Posterior cingulate gyrus (tissue), 11 donors: ENCODE measurements around the gene ZNF525.
"Not testable (repeated sequence)": the region's sequence is repeated elsewhere in the genome, so short reads cannot be mapped to it uniquely, and the experiment has no call there.

ENCODE experiments used
- DNase-seq, 10 donors: peaks; one replicate each; pipeline versions ENCODE4 v3.0.0 to v3.0.0-alpha.2; 2020 to 2021; ENCODE audit warnings: mixed read lengths in 3 of 10
- intact Hi-C: fragments of 100-400 bp; cut with DNase I; formaldehyde crosslinking; loops from one replicate; pipeline ENCODE4 v1.15.1; 2023

ZNF525 gene

DNA sequence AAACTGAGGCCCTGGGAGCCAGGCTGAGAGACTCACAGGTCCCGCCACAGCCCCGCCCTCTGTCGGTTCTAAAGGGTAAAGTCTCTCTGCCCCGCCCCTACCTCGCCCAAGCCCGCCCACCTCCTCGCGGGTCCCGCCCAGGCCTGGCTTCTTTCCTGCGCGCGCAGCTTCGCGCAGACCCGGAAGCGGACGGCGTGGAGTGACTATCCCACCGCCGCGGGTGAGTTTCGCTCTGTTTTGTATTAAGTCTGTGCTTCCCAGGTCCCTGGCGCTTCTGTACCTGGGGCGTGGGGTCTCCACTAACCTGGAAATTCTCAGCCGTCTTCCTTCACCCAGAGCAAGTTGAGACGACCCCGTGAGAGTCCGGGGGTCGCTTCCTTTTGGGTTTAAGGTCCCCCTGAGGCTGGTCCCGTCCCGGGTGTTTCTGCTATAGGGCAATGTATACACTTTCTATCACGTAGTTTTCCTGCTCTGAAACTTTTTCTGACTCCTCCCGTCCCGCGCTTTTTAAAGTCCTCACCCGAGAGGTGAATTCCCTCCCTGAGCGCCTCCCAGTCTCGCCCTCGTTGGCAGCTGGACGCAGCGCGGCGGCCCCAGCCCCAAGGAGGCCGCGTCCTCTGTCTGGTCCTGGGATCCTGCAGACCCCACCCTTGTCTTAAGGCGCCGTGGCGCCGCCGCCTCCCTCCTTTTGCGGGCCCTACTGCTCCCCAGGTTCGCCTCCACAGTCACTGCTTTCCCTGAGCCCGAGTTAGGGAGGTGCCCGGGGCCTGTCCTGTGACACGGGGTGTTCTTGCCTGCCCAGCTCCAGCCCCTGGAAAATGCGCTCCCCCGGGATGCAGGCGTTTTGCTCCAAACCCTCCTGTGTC, 29.7 kb downstream of the ZNF525 start, which contains the start of gene ZNF765:
Gene ZNF765 (plus strand): TSS at position 176 of the 866 bp plus-strand sequence. CDS start 2,867 bp downstream, outside the sequence.
- DNase-seq, result peak; percentile 85 to 98 (median 91)
- intact Hi-C loops, result loop anchor here (2.0 to 10.0 kb wide), 2 partner anchors 30 to 60 kb away; partner anchors contain the start of gene ZNF845

- intact Hi-C loops, result loop anchor here (2.0 to 10.0 kb wide), 3 partner anchors 29 to 73 kb away; partner anchors contain the start of gene ZNF845
- DNase-seq, result not testable (repeated sequence)
These were observed 30.5 kb downstream of the ZNF525 start for GRCh38 chr19:53395840-53396524.

DNA sequence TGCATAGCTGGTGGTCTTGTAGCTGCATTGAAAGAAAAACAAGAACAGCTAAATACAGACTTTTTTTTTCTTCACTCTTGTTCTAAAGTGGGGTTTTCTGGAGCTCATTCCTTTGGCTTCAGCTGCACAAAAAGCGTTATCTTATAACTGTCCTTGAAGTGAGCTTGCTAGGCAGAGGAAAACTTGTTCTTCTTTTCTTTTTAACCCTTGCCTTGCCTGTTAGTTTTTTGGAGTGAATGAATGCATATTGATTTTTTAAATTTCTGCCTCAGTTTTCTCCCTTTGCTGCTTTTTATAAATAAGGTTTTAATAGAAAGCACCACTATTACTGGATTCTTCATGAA, 31.0 kb downstream of the ZNF525 start:
- intact Hi-C loops, result loop anchor here (2.0 to 10.0 kb wide), 2 partner anchors 62 to 72 kb away; partner anchors contain the start of gene ZNF845
- DNase-seq, result no peak

DNA sequence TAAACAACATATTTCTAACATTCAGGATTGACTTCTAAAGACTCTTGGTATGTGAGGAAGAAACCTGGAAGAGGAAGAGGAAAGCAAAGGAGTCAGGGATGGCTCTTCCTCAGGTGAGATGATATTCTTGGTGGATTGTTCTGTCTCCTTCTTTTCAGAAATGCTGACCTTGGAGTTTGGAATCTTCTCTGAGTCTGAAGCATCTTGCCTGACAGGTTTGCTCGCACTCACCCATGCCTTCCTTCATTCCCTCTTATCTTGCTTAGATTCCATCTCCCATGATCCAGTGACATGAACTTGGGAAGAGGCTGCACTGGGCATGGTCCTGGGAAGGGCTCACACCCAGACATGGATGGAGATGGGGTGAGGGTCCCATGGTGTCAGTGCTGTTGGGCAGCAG, 32.4 kb downstream of the ZNF525 start:
- DNase-seq, result not testable (repeated sequence)
- intact Hi-C loops, result loop anchor here (2.0 to 10.0 kb wide), 2 partner anchors 63 to 71 kb away; partner anchors contain the start of gene ZNF845

DNA sequence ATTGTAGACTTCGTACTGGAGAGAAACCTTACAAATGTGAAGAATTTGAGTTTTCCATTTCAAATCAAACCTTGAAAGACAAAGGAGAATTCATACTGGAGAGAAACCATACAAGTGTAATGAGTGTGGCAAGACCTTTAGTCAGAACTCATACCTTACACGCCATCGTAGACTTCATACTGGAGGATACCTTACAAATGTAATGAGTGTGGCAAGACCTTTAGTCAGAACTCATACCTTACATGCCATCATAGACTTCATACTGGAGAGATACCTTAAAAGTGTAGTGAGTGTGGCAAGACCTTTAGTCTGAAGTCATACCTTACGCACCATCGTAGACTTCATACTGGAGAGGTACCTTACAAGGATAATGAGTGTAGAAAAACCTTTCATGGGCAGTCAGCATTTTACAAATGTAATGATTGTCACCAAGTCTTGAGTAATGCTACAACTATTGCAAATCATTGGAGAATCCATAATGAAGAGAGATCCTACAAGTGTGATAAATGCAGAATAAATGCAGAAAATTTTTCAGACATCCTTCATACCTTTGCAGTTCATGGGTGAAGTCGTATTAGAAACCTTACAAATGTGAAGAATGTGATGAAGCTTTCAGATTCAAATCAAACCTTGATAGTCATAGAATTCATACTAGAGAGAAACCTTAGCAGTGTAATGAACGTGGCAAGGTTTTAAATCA, 44.1 kb downstream of the ZNF525 start:
- no peak for DNase-seq
- intact Hi-C loops, result no loop called here

DNA sequence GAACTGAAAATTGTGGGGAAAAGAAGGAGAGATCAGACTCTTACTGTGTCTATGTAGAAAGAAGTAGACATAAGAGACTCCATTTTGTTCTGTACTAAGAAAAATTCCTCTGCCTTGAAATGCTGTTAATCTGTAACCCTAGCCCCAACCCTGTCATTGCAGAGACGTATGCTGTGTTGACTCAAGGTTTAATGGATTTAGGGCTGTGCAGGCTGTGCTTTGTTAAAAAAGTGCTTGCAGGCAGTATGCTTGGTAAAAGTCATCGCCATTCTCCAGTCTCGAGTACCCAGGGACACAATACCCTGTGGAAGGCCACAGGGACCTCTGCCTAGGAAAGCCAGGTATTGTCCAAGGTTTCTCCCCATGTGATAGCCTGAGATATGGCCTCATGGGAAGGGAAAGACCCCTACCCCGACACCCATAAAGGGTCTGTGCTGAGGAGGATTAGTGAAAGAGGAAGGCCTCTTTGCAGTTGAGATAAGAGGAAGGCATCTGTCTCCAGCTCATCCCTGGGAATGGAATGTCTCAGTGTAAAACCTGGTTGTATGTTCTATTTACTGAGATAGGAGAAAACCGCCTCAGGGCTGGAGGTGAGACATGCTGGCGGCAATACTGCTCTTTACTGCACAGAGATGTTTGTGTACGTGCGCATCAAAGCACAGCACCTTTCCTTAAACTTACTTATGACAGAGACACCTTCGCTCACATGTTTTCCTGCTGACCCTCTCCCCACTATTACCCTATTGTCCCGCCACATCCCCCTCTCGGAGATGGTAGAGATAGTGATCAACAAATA, 55.2 kb downstream of the ZNF525 start:
- intact Hi-C loops, DNase-seq: not testable (repeated sequence)

DNA sequence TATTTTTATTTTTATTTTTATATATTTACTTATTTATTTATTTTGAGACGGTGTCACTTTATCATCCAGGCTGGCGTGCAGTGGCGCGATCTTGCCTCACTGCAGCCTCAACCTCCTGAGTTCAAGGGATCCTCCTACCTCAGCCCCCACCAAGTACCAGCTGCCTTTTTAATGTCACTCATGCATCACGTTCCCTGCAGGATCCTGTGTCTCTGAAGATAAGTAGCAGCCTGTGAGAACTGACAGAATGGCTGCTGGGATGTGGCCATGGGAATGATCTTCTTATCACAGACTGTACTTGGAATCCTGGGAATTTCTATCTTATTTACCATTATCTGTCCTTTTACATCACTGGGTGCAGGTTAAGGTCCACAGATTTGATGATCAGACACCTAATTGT, 57.0 kb downstream of the ZNF525 start:
- intact Hi-C loops, result no loop called here
- DNase-seq, result no peak

DNA sequence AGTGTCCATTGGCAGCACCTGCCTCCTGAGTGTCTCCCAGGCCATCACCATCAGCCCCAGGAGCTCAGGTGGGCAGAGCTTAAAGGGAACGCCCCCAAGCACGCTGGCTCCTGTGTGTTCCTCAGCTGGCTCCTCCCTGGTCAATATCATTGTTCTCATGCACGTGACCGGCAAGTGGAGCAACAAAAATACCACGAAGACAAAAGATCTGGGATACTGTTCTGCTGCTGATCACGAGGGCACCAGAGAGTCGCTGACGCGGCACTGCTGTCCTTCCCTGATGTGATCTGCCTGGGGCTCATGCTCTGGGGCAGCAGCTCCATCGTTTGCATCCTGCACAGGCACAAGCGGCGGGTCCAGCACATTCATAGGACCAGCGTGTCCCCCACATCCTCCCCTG, 57.6 kb downstream of the ZNF525 start:
- intact Hi-C loops, result not testable (repeated sequence)
- peak in 4 of 10 donors; percentile 3 to 86 (median 50) for DNase-seq

GRCh38 chr19:53423680-53424079, 58.2 kb downstream of the ZNF525 start:
- peak in 4 of 10 donors; percentile 17 to 84 (median 32) for DNase-seq
- intact Hi-C loops, result loop anchor here (2.0 kb wide), 1 partner anchor 29 kb away; the partner anchor contains the start of gene ZNF765

DNA sequence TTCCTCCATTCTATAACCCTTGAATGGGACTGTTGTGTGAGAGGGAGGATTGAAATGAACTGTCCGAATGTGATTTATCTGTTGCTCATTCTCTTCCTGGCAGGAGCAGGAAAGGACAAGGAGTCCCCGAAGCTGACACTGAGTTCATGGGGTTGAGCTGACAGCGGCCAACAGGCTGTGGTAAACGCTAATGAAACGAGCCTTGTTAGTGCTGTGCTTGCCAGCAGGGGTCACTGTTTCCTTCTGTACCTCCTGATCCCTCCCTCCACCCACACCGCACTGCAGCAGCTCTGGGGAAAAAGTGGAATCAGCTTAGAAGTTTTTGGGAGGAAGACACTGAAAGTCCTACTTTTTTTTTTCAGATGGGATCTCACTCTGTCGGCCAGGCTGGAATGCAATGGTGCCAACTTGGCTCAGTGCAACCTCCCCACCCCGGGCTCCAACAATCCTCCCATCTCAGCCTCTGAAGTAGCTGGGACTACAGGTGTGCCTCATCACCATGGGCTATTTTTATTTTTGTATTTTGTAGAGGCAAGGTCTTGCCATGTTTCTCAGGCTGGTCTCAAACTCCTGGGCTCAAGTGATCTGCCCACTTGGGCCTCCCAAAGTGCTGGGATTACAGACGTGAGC, 59.6 kb downstream of the ZNF525 start:
- intact Hi-C loops, result loop anchor here (2.0 to 5.0 kb wide), 2 partner anchors 30 to 87 kb away; partner anchors contain the start of gene ZNF765
- DNase-seq, result peak; percentile 45 to 95 (median 76)

DNA sequence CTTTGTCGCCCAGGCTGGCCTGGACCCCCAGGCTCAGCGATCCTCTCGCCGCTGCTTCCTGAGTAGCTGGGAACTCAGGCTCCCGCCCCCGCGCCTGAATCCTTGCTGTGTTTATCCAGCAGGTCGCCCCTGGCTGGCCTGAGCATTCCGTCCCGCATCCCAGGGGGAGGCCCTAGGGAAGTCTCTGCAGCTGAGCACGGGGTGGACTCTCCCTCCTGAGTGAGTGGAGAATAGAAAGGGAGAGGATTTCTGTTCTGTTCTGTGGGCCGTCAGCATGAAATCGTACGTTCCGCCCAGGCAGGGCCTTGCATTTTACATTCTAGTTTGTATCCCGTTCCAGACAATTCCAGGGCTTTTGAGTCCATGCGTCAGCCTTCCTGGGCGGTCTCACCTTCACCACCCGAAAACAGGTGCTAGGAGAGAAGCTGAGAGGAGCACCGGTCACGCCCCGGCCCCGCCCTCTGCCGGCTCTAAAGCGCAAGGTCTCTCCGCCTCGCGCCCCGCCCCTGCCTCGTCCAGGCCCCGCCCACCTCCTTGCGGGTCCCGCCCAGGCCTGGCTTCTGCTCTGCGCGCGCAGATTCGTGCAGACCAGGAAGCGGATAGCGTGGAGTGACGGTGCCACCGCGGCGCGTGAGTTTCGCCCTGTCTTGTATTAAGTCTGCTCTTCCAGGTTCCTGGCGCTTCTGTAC, 66.0 kb downstream of the ZNF525 start, which contains the start of gene ZNF761:
Gene ZNF761 (plus strand): TSS at position 586 of the 689 bp plus-strand sequence. CDS start 15,285 bp downstream, outside the sequence.
- intact Hi-C loops, result loop anchor here (2.0 kb wide), 1 partner anchor 35 kb away; the partner anchor contains the start of gene ZNF813
- peak; percentile 88 to 99 (median 94) for DNase-seq

DNA sequence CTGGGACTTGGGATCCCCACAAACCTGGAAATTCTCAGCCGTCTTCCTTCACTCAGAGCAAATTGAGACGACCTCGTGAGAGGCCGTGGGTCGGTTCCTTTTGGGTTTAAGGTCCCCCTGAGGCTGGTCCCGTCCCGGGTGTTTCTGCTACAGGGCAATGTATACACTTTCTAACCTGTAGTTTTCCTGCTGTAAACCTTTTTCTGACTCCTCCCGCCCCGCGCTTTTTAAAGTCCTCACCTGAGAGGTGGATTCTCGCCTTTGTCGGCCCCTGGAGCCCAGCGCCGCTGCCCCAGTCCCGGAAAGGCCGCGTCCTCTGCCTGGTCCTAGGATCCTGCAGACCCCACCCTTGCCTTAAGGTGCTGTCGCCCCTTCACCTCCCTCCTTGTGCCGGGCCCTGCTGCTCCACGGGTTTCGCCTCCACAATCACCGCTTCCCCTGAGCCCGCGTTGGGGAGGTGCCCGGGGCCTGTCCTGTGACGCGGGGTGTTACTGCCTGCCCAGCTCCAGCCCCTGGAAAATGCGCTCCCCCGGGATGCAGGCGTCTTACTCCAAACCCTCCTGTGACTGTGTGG, 66.7 kb downstream of the ZNF525 start:
- DNase-seq, result peak in 6 of 10 donors; percentile 15 to 88 (median 17)
- intact Hi-C loops, result no loop called here
